GM12801 (cell line): ENCODE results near the gene IGF2BP2.

Experiments used
- CTCF ChIP-seq: IDR thresholded peaks from one replicate; pipeline ENCODE4 v1.5.1; 2011; ENCODE audit warnings: control low read depth; ENCODE audit not compliant: insufficient read length; ENCODE audit errors: extremely low read depth

Gene IGF2BP2

GRCh38 chr3:185862920-185863319, 38.1 kb upstream of the IGF2BP2 start:
- no peak for TF ChIP-seq CTCF

GRCh38 chr3:185859294-185859972, 34.6 kb upstream of the IGF2BP2 start:
- TF ChIP-seq CTCF = no peak

- no peak for TF ChIP-seq CTCF
Measured at GRCh38 chr3:185858502-185859225, 33.8 kb upstream of the IGF2BP2 start.

GRCh38 chr3:185857208-185857607, 32.4 kb upstream of the IGF2BP2 start:
- TF ChIP-seq CTCF = no peak

- TF ChIP-seq CTCF = no peak
Measured at GRCh38 chr3:185856652-185857051, 31.8 kb upstream of the IGF2BP2 start.

- TF ChIP-seq CTCF = no peak
Measured at GRCh38 chr3:185852635-185853034, 27.8 kb upstream of the IGF2BP2 start.

GRCh38 chr3:185851959-185852358, 27.1 kb upstream of the IGF2BP2 start:
- TF ChIP-seq CTCF = no peak
